HUES48 (cell line): ENCODE results near the gene PPP1R13B.

Source experiments
- H3K27ac ChIP-seq: one replicate; pipeline ENCODE4 v1.7.0; 2013; ENCODE audit warnings: low read depth, low read length, inconsistent platforms
- H3K27me3 ChIP-seq: 2 replicates; pipeline ENCODE4 v1.6.1; 2013; ENCODE audit warnings: mild to moderate bottlenecking, low read length; ENCODE audit not compliant: control insufficient read depth, insufficient read depth
- H3K36me3 ChIP-seq: 2 replicates; pipeline ENCODE4 v1.6.1; 2013; ENCODE audit warnings: low read length; ENCODE audit not compliant: control insufficient read depth, insufficient read depth
- H3K4me1 ChIP-seq: 2 replicates; pipeline ENCODE4 v1.6.1; 2013; ENCODE audit warnings: mild to moderate bottlenecking, low read length; ENCODE audit not compliant: control insufficient read depth, insufficient read depth
- H3K4me3 ChIP-seq: 2 replicates; pipeline ENCODE4 v1.5.1; 2013; ENCODE audit warnings: mild to moderate bottlenecking, low read depth, low read length
- H3K9ac ChIP-seq: 2 replicates; pipeline ENCODE4 v1.6.1; 2013; ENCODE audit warnings: mild to moderate bottlenecking, low read depth, low read length, moderate library complexity
- H3K9me3 ChIP-seq: 2 replicates; pipeline ENCODE4 v1.6.1; 2013; ENCODE audit warnings: low read length; ENCODE audit not compliant: control insufficient read depth, insufficient read depth

The PPP1R13B gene

GRCh38 chr14:103707329-103708263 is 139.8 kb downstream of the PPP1R13B start:
- Histone ChIP-seq H3K27ac (no peak overlapping the region), H3K9ac (no peak overlapping the region), H3K9me3 (no peaks in the 10 kb centered on the region), H3K36me3 (peaks cover 82% of the 10 kb centered on the region), H3K27me3 (no peaks in the 10 kb centered on the region), H3K4me1 (peaks cover 7% of the 10 kb centered on the region; the same call in 1 of the 2 replicates), H3K4me3 (no peak overlapping the region)

GRCh38 chr14:103706551-103707328 is 140.6 kb downstream of the PPP1R13B start:
- Histone ChIP-seq H3K4me1 (peaks cover 7% of the 10 kb centered on the region; the same call in 1 of the 2 replicates), H3K4me3 (no peak overlapping the region), H3K9me3 (no peaks in the 10 kb centered on the region), H3K27me3 (no peaks in the 10 kb centered on the region), H3K9ac (no peak overlapping the region), H3K27ac (no peak overlapping the region), H3K36me3 (peaks cover 91% of the 10 kb centered on the region)

- H3K9ac ChIP-seq = no peak overlapping the region
- H3K4me3 ChIP-seq = no peak overlapping the region
- peaks cover 84% of the 10 kb centered on the region for H3K36me3 ChIP-seq
- no peak overlapping the region for H3K27ac ChIP-seq
- peaks cover under 1% of the 10 kb centered on the region; the same call in 1 of the 2 replicates for H3K4me1 ChIP-seq
- H3K27me3 ChIP-seq = no peaks in the 10 kb centered on the region
- H3K9me3 ChIP-seq = no peaks in the 10 kb centered on the region
These were observed 141.7 kb downstream of the PPP1R13B start for GRCh38 chr14:103705504-103706284.

GRCh38 chr14:103705118-103705503 is 142.3 kb downstream of the PPP1R13B start:
- H3K9ac ChIP-seq = no peak overlapping the region
- no peak overlapping the region for H3K27ac ChIP-seq
- peaks cover 88% of the 10 kb centered on the region for H3K36me3 ChIP-seq
- no peaks in the 10 kb centered on the region for H3K27me3 ChIP-seq
- H3K4me1 ChIP-seq = no peaks in the 10 kb centered on the region
- no peaks in the 10 kb centered on the region for H3K9me3 ChIP-seq
- no peak overlapping the region for H3K4me3 ChIP-seq

GRCh38 chr14:103704708-103705107 is 142.7 kb downstream of the PPP1R13B start:
- no peak overlapping the region for H3K9ac ChIP-seq
- H3K36me3 ChIP-seq = peaks cover 88% of the 10 kb centered on the region
- H3K27ac ChIP-seq = no peak overlapping the region
- no peaks in the 10 kb centered on the region for H3K27me3 ChIP-seq
- no peak overlapping the region for H3K4me3 ChIP-seq
- H3K9me3 ChIP-seq = no peaks in the 10 kb centered on the region
- no peaks in the 10 kb centered on the region for H3K4me1 ChIP-seq

- Histone ChIP-seq H3K9ac (no peak overlapping the region), H3K4me3 (no peak overlapping the region), H3K9me3 (no peaks in the 10 kb centered on the region), H3K36me3 (peaks cover 88% of the 10 kb centered on the region), H3K4me1 (no peaks in the 10 kb centered on the region), H3K27ac (no peak overlapping the region), H3K27me3 (no peaks in the 10 kb centered on the region)
These were observed 143.7 kb downstream of the PPP1R13B start for GRCh38 chr14:103703433-103704385.

GRCh38 chr14:103702497-103703432 is 144.6 kb downstream of the PPP1R13B start:
- no peak overlapping the region for H3K4me3 ChIP-seq
- no peak overlapping the region for H3K9ac ChIP-seq
- peaks cover 87% of the 10 kb centered on the region for H3K36me3 ChIP-seq
- H3K9me3 ChIP-seq = no peaks in the 10 kb centered on the region
- H3K27ac ChIP-seq = no peak overlapping the region
- H3K27me3 ChIP-seq = no peaks in the 10 kb centered on the region
- no peaks in the 10 kb centered on the region for H3K4me1 ChIP-seq

GRCh38 chr14:103702095-103702494 is 145.3 kb downstream of the PPP1R13B start:
- Histone ChIP-seq H3K27ac (no peak overlapping the region), H3K4me1 (no peaks in the 10 kb centered on the region), H3K27me3 (no peaks in the 10 kb centered on the region), H3K36me3 (peaks cover 87% of the 10 kb centered on the region), H3K9ac (no peak overlapping the region), H3K9me3 (no peaks in the 10 kb centered on the region), H3K4me3 (no peak overlapping the region)

GRCh38 chr14:103700753-103701490 is 146.5 kb downstream of the PPP1R13B start:
- no peak overlapping the region for H3K27ac ChIP-seq
- no peaks in the 10 kb centered on the region for H3K27me3 ChIP-seq
- H3K9me3 ChIP-seq = no peaks in the 10 kb centered on the region
- no peak overlapping the region for H3K9ac ChIP-seq
- H3K4me1 ChIP-seq = no peaks in the 10 kb centered on the region
- H3K4me3 ChIP-seq = no peak overlapping the region
- peaks cover 81% of the 10 kb centered on the region for H3K36me3 ChIP-seq
